ENCODE data around the gene RPS18. TPM values are rescaled to one million over a fixed set of nuclear protein-coding genes. Genes with fewer than 3 reads are reported as not detected.

Gene RPS18
- total RNA-seq, 2 donors from 2014 or later: 2,541 to 3,009 TPM

DNA sequence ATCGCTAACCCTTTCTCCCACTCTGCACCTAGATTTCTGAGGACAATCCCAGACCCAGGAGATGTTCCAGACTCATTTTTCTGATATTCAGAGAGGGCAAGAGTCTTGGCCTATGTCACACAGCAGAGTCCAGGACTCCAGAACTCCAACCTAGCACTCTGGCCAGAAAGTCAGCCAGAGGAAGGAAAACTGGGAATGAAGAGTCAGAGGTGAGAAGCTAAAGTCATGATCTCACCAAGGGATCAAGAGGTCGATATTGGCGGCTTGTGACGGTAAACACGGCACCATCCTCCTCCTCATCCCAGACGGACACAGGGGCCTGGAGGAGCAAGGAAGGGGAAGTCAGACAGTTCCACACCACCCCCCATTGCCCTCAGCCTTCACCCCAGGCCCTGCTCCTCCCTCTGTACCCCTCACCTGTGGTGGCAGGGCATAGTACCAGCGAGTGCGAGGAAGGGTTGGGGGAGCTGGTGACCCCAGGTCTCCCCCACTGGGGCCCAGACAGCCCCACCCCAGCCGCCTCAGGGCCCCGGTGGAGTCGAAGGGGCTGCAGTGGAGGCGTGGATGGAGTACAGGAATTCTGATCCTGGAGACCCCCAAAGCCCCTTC is 25.0 kb downstream of the RPS18 start:
- peak overlapping the region; percentile 95 for H3K9ac ChIP-seq (ENCODE audit: extremely low read depth, low read length, poor library complexity, severe bottlenecking)
- DNase-seq: peak; percentile 44
- H3K9me3 ChIP-seq (ENCODE audit: control insufficient read depth, low read length): no peaks in the 10 kb centered on the region
- H3K9me3 Mint-ChIP-seq: no peaks in the 10 kb centered on the region
- H3K27ac ChIP-seq (ENCODE audit: low read depth, low read length): no peak overlapping the region
- peak overlapping the region; percentile 95 for H3K27ac Mint-ChIP-seq
- H3K4me3 ChIP-seq (ENCODE audit: low read length): peak overlapping the region; percentile 99
- peaks cover 20% of the 10 kb centered on the region for H3K36me3 ChIP-seq (ENCODE audit: control insufficient read depth, insufficient read depth, low read length)
- no peaks in the 10 kb centered on the region for H3K4me1 ChIP-seq (ENCODE audit: control insufficient read depth, insufficient read depth, low read length)
- H3K27me3 ChIP-seq (ENCODE audit: control insufficient read depth, insufficient read depth, low read length, poor library complexity, severe bottlenecking): no peaks in the 10 kb centered on the region
- TF ChIP-seq, protein P1, sequence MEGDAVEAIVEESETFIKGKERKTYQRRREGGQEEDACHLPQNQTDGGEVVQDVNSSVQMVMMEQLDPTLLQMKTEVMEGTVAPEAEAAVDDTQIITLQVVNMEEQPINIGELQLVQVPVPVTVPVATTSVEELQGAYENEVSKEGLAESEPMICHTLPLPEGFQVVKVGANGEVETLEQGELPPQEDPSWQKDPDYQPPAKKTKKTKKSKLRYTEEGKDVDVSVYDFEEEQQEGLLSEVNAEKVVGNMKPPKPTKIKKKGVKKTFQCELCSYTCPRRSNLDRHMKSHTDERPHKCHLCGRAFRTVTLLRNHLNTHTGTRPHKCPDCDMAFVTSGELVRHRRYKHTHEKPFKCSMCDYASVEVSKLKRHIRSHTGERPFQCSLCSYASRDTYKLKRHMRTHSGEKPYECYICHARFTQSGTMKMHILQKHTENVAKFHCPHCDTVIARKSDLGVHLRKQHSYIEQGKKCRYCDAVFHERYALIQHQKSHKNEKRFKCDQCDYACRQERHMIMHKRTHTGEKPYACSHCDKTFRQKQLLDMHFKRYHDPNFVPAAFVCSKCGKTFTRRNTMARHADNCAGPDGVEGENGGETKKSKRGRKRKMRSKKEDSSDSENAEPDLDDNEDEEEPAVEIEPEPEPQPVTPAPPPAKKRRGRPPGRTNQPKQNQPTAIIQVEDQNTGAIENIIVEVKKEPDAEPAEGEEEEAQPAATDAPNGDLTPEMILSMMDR (conservative IDR thresholded peaks at IDR 0.05): no peak
- 80 to 91% methylated on average over 4 to 12 of the region's 12 CpGs for WGBS, 2 experiments (ENCODE audit: insufficient coverage in 1 of 2, insufficient read length in 1 of 2)
- peaks cover 5% of the 10 kb centered on the region for H3K4me1 Mint-ChIP-seq
- no peaks in the 10 kb centered on the region for H3K27me3 Mint-ChIP-seq (ENCODE audit: insufficient read depth)
- H3K36me3 Mint-ChIP-seq (ENCODE audit: low read depth): peaks cover 23% of the 10 kb centered on the region
- H3K4me3 Mint-ChIP-seq: peak overlapping the region; percentile 100

- Histone ChIP-seq H3K4me3 (ENCODE audit: low read length) (peak overlapping the region; percentile 99), H3K9me3 (ENCODE audit: control insufficient read depth, low read length) (no peaks in the 10 kb centered on the region), H3K27ac (ENCODE audit: low read depth, low read length) (no peak overlapping the region), H3K27me3 (ENCODE audit: control insufficient read depth, insufficient read depth, low read length, poor library complexity, severe bottlenecking) (no peaks in the 10 kb centered on the region), H3K9ac (ENCODE audit: extremely low read depth, low read length, poor library complexity, severe bottlenecking) (peak overlapping the region; percentile 95), H3K36me3 (ENCODE audit: control insufficient read depth, insufficient read depth, low read length) (peaks cover 15% of the 10 kb centered on the region), H3K4me1 (ENCODE audit: control insufficient read depth, insufficient read depth, low read length) (no peaks in the 10 kb centered on the region)
- peak; percentile 92 for DNase-seq
- Mint-ChIP-seq H3K27me3 (ENCODE audit: insufficient read depth) (no peaks in the 10 kb centered on the region), H3K9me3 (no peaks in the 10 kb centered on the region), H3K36me3 (ENCODE audit: low read depth) (peaks cover 18% of the 10 kb centered on the region), H3K4me1 (peaks cover 5% of the 10 kb centered on the region), H3K27ac (peak overlapping the region; percentile 95), H3K4me3 (peak overlapping the region; percentile 100)
- TF ChIP-seq, protein P1 (conservative IDR thresholded peaks at IDR 0.05): no peak
- 0 to 7% methylated on average over 1 to 15 of the region's 16 CpGs for WGBS, 2 experiments (ENCODE audit: insufficient coverage in 1 of 2, insufficient read length in 1 of 2)
These were observed 25.6 kb downstream of the RPS18 start for GRCh38 chr6:33297406-33297955.

- no peaks in the 10 kb centered on the region for H3K27me3 Mint-ChIP-seq (ENCODE audit: insufficient read depth)
- H3K4me3 Mint-ChIP-seq: peak overlapping the region; percentile 100
- no peaks in the 10 kb centered on the region for H3K4me1 ChIP-seq (ENCODE audit: control insufficient read depth, insufficient read depth, low read length)
- TF ChIP-seq, protein P1 (conservative IDR thresholded peaks at IDR 0.05): peak; percentile 38
- 0 to 1% methylated on average over 4 to 35 of the region's 42 CpGs for WGBS, 2 experiments (ENCODE audit: insufficient coverage in 1 of 2, insufficient read length in 1 of 2)
- peak overlapping the region; percentile 95 for H3K9ac ChIP-seq (ENCODE audit: extremely low read depth, low read length, poor library complexity, severe bottlenecking)
- no peaks in the 10 kb centered on the region for H3K9me3 Mint-ChIP-seq
- H3K27ac ChIP-seq (ENCODE audit: low read depth, low read length): peak overlapping the region; percentile 29
- peak overlapping the region; percentile 99 for H3K4me3 ChIP-seq (ENCODE audit: low read length)
- H3K27ac Mint-ChIP-seq: peak overlapping the region; percentile 95
- H3K27me3 ChIP-seq (ENCODE audit: control insufficient read depth, insufficient read depth, low read length, poor library complexity, severe bottlenecking): no peaks in the 10 kb centered on the region
- no peaks in the 10 kb centered on the region for H3K9me3 ChIP-seq (ENCODE audit: control insufficient read depth, low read length)
- H3K36me3 ChIP-seq (ENCODE audit: control insufficient read depth, insufficient read depth, low read length): peaks cover 14% of the 10 kb centered on the region
- peaks cover 11% of the 10 kb centered on the region for H3K36me3 Mint-ChIP-seq (ENCODE audit: low read depth)
- peak; percentile 95 for DNase-seq
- H3K4me1 Mint-ChIP-seq: peaks cover 5% of the 10 kb centered on the region
These were observed 26.3 kb downstream of the RPS18 start for GRCh38 chr6:33297956-33298772.
